ENCODE measurements around the gene SMG1.
"Not testable (repeated sequence)": the region's sequence is repeated elsewhere in the genome, so short reads cannot be mapped to it uniquely, and the experiment has no call there.

DNA sequence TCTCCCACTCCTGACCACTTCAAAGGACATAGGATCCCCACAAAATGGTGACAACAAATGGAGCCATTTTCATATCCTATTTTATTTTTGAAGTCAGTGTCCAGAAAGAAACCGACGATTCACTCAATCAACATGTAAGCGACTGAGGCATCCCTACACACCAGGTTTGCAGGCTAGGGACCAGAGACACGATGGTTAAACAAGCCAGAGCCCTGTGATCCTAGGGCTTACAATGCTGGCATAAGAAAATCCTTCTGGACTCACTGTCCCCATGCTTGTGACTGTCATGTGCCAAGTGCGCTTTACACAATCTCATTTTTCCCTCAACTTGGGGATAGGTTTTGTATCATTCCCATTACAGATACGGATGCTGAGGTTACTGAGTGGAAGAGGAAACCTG is 145.0 kb downstream of the SMG1 start:
- TF ChIP-seq, protein P1, sequence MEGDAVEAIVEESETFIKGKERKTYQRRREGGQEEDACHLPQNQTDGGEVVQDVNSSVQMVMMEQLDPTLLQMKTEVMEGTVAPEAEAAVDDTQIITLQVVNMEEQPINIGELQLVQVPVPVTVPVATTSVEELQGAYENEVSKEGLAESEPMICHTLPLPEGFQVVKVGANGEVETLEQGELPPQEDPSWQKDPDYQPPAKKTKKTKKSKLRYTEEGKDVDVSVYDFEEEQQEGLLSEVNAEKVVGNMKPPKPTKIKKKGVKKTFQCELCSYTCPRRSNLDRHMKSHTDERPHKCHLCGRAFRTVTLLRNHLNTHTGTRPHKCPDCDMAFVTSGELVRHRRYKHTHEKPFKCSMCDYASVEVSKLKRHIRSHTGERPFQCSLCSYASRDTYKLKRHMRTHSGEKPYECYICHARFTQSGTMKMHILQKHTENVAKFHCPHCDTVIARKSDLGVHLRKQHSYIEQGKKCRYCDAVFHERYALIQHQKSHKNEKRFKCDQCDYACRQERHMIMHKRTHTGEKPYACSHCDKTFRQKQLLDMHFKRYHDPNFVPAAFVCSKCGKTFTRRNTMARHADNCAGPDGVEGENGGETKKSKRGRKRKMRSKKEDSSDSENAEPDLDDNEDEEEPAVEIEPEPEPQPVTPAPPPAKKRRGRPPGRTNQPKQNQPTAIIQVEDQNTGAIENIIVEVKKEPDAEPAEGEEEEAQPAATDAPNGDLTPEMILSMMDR (IDR thresholded peaks at IDR 0.05; ENCODE audit: low read length), result not testable (repeated sequence)
- not testable (repeated sequence) for TF ChIP-seq EZH2 (optimal IDR thresholded peaks at IDR 0.05; ENCODE audit: low read depth, low read length)

Data from MM.1S (cell line).